Measurements from ENCODE around the gene FRMD4A. TPM values are rescaled to one million over a fixed set of nuclear protein-coding genes. Genes with fewer than 3 reads are reported as not detected.
"Not testable (repeated sequence)": the region's sequence is repeated elsewhere in the genome, so short reads cannot be mapped to it uniquely, and the experiment has no call there.

FRMD4A gene
- total RNA-seq, 1 experiment from 2014 or later: 18.3 TPM

- ChIA-PET CTCF (interaction anchor here (0.6 kb wide), 1 partner anchor 359 kb away, joined by 9 read pairs; no protein-coding TSS in a partner anchor), POLR2A (ENCODE audit: unreplicated experiment) (no interaction called here)
- no peak for DNase-seq
- intact Hi-C loops (cut with micrococcal nuclease; ENCODE audit: unreplicated experiment): no loop called here
- Histone ChIP-seq H3K27me3 (ENCODE audit: insufficient read depth, low read depth) (no peaks in the 10 kb centered on the region), H2AFZ (no peak overlapping the region), H3K27ac (no peak overlapping the region), H3K79me2 (ENCODE audit: low read depth) (no peaks in the 10 kb centered on the region), H3K36me3 (ENCODE audit: low read depth) (no peaks in the 10 kb centered on the region), H3F3A (ENCODE audit: insufficient read depth, low read depth) (no peaks in the 10 kb centered on the region), H3K9me2 (ENCODE audit: insufficient read depth) (no peaks in the 10 kb centered on the region), H3K9me3 (ENCODE audit: insufficient read depth, low read depth) (no peaks in the 10 kb centered on the region), H3K4me1 (replicated peaks; ENCODE audit: insufficient read depth) (0 out of 2 replicates have a peak, but pooled peaks cover 7% of the 10 kb centered on the region), H3K4me2 (no peak overlapping the region), H4K20me1 (ENCODE audit: insufficient read depth) (no peaks in the 10 kb centered on the region), H3K4me3 (no peak overlapping the region)
- TF ChIP-seq, protein P1, sequence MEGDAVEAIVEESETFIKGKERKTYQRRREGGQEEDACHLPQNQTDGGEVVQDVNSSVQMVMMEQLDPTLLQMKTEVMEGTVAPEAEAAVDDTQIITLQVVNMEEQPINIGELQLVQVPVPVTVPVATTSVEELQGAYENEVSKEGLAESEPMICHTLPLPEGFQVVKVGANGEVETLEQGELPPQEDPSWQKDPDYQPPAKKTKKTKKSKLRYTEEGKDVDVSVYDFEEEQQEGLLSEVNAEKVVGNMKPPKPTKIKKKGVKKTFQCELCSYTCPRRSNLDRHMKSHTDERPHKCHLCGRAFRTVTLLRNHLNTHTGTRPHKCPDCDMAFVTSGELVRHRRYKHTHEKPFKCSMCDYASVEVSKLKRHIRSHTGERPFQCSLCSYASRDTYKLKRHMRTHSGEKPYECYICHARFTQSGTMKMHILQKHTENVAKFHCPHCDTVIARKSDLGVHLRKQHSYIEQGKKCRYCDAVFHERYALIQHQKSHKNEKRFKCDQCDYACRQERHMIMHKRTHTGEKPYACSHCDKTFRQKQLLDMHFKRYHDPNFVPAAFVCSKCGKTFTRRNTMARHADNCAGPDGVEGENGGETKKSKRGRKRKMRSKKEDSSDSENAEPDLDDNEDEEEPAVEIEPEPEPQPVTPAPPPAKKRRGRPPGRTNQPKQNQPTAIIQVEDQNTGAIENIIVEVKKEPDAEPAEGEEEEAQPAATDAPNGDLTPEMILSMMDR (conservative IDR thresholded peaks at IDR 0.05): no peak
- TF ChIP-seq EZH2 (IDR thresholded peaks at IDR 0.05; ENCODE audit: low read depth): no peak
- BruUV-seq (replicated peaks): no TSS peak
Measured at GRCh38 chr10:14048930-14049613, 281.7 kb downstream of the FRMD4A start.

DNA sequence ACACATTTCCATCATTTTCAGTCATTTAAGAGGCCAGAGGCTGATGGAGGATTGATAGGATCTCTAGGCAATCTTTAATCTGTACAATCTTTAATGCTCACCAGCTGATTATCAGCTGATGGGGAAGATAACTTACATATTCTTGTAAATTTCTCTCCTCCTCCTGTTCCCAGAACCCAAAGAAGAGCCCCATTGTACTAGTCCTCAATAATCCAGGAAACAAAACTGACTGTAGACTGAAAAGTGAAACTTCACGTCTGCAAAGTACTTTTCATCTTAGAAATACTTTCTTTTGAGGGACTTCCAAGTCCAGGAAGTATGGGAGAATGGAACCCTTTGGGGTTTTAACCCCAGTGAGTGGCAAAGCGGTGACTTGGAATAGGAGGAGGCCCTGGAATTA, 283.3 kb downstream of the FRMD4A start:
- H3K27me3 ChIP-seq (ENCODE audit: insufficient read depth, low read depth): no peaks in the 10 kb centered on the region

DNA sequence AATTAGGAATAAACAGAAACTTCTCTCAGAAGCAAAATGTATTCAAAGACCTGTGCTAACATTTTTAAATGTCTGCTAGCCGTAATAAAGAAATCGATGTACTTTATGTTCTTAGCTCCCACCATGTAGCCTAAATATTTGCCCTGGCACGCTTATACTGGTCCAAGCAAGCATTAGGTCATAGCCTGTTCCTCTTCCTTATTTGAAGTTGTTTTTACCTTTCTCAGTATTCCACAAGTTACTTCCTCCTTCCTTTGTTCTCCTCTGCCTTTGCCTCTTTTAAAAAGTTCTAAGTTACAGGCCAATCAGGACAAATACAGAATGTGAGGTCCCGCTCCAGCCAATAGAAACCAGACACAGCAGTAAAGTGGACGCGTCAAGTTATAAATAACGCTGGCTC, 288.7 kb downstream of the FRMD4A start:
- H3F3A ChIP-seq (ENCODE audit: insufficient read depth, low read depth); POLR2A ChIA-PET (ENCODE audit: unreplicated experiment); H3K4me3 ChIP-seq; H3K79me2 ChIP-seq (ENCODE audit: low read depth); H4K20me1 ChIP-seq (ENCODE audit: insufficient read depth); DNase-seq; H3K27ac ChIP-seq; H3K9me3 ChIP-seq (ENCODE audit: insufficient read depth, low read depth); CTCF ChIA-PET; H3K4me2 ChIP-seq; H3K4me1 ChIP-seq (replicated peaks; ENCODE audit: insufficient read depth); intact Hi-C loops (cut with micrococcal nuclease; ENCODE audit: unreplicated experiment); H3K36me3 ChIP-seq (ENCODE audit: low read depth); H3K27me3 ChIP-seq (ENCODE audit: insufficient read depth, low read depth); H3K9me2 ChIP-seq (ENCODE audit: insufficient read depth); BruUV-seq (replicated peaks); H2AFZ ChIP-seq: not testable (repeated sequence)

More for the DNA sequence above, 283.3 kb downstream of the FRMD4A start:
- no peaks in the 10 kb centered on the region for H3K36me3 ChIP-seq (ENCODE audit: low read depth)
- H3K4me1 ChIP-seq (replicated peaks; ENCODE audit: insufficient read depth): 0 out of 2 replicates have a peak, but pooled peaks cover 7% of the 10 kb centered on the region
- no TSS peak for BruUV-seq (replicated peaks)
- no peaks in the 10 kb centered on the region for H3K9me3 ChIP-seq (ENCODE audit: insufficient read depth, low read depth)
- POLR2A ChIA-PET (ENCODE audit: unreplicated experiment): no interaction called here
- TF ChIP-seq EZH2 (IDR thresholded peaks at IDR 0.05; ENCODE audit: low read depth): no peak
- TF ChIP-seq, protein P1 (conservative IDR thresholded peaks at IDR 0.05): no peak
- H3K27ac ChIP-seq: no peak overlapping the region
- H3K79me2 ChIP-seq (ENCODE audit: low read depth): no peaks in the 10 kb centered on the region
- H3F3A ChIP-seq (ENCODE audit: insufficient read depth, low read depth): no peaks in the 10 kb centered on the region
- no peak overlapping the region for H2AFZ ChIP-seq
- H3K4me2 ChIP-seq: no peak overlapping the region
- no peaks in the 10 kb centered on the region for H4K20me1 ChIP-seq (ENCODE audit: insufficient read depth)
- H3K9me2 ChIP-seq (ENCODE audit: insufficient read depth): no peaks in the 10 kb centered on the region
- DNase-seq: no peak
- H3K4me3 ChIP-seq: no peak overlapping the region
- CTCF ChIA-PET: no interaction called here
- intact Hi-C loops (cut with micrococcal nuclease; ENCODE audit: unreplicated experiment): no loop called here
